ENCODE results near the gene CAP2. TPM values are rescaled to one million over a fixed set of nuclear protein-coding genes. Genes with fewer than 3 reads are reported as not detected.

The CAP2 gene
- total RNA-seq, 2 donors from 2014 or later, result not detected

- no peaks in the 10 kb centered on the region for H3K9me3 ChIP-seq (ENCODE audit: control insufficient read depth, low read length, poor library complexity, severe bottlenecking)
- no peak for ATAC-seq
- DNase-seq, result no peak
- H3K27me3 Mint-ChIP-seq, result peaks cover 39% of the 10 kb centered on the region
- H3K27ac Mint-ChIP-seq, result no peak overlapping the region
- peaks cover 5% of the 10 kb centered on the region for H3K4me1 Mint-ChIP-seq
- no peaks in the 10 kb centered on the region for H3K36me3 Mint-ChIP-seq (ENCODE audit: low read depth)
- H3K4me3 Mint-ChIP-seq, result no peak overlapping the region
Observed at GRCh38 chr6:17477356-17477755, 84.0 kb downstream of the CAP2 start.

GRCh38 chr6:17478223-17478907 lies 85.0 kb downstream of the CAP2 start:
- no peak for DNase-seq
- Mint-ChIP-seq H3K27me3 (peaks cover 45% of the 10 kb centered on the region), H3K27ac (no peak overlapping the region), H3K4me1 (peaks cover 5% of the 10 kb centered on the region), H3K4me3 (no peak overlapping the region), H3K36me3 (ENCODE audit: low read depth) (no peaks in the 10 kb centered on the region)
- no peak for ATAC-seq
- no peaks in the 10 kb centered on the region for H3K9me3 ChIP-seq (ENCODE audit: control insufficient read depth, low read length, poor library complexity, severe bottlenecking)

- Mint-ChIP-seq H3K4me1 (peaks cover 5% of the 10 kb centered on the region), H3K27me3 (peaks cover 51% of the 10 kb centered on the region), H3K27ac (no peak overlapping the region), H3K36me3 (ENCODE audit: low read depth) (no peaks in the 10 kb centered on the region), H3K4me3 (no peak overlapping the region)
- ATAC-seq, result no peak
- no peak for DNase-seq
- H3K9me3 ChIP-seq (ENCODE audit: control insufficient read depth, low read length, poor library complexity, severe bottlenecking), result no peaks in the 10 kb centered on the region
Observed at GRCh38 chr6:17478946-17479345, 85.6 kb downstream of the CAP2 start.

GRCh38 chr6:17480476-17480875 lies 87.1 kb downstream of the CAP2 start:
- Mint-ChIP-seq H3K36me3 (ENCODE audit: low read depth) (no peaks in the 10 kb centered on the region), H3K4me3 (no peak overlapping the region), H3K27ac (no peak overlapping the region), H3K4me1 (peaks cover 2% of the 10 kb centered on the region), H3K27me3 (peaks cover 52% of the 10 kb centered on the region)
- H3K9me3 ChIP-seq (ENCODE audit: control insufficient read depth, low read length, poor library complexity, severe bottlenecking), result no peaks in the 10 kb centered on the region
- no peak for DNase-seq
- no peak for ATAC-seq

- ATAC-seq (no peak), DNase-seq (no peak)
- H3K27me3 Mint-ChIP-seq, result peaks cover 54% of the 10 kb centered on the region
- no peaks in the 10 kb centered on the region for H3K36me3 Mint-ChIP-seq (ENCODE audit: low read depth)
- no peak overlapping the region for H3K27ac Mint-ChIP-seq
- peaks cover 2% of the 10 kb centered on the region for H3K4me1 Mint-ChIP-seq
- H3K4me3 Mint-ChIP-seq, result no peak overlapping the region
- H3K9me3 ChIP-seq (ENCODE audit: control insufficient read depth, low read length, poor library complexity, severe bottlenecking), result no peaks in the 10 kb centered on the region
Observed at GRCh38 chr6:17482711-17483110, 89.3 kb downstream of the CAP2 start.

GRCh38 chr6:17483391-17484016 lies 90.1 kb downstream of the CAP2 start:
- no peak for ATAC-seq

GRCh38 chr6:17484201-17484849 lies 90.9 kb downstream of the CAP2 start:
- Mint-ChIP-seq H3K4me3 (no peak overlapping the region), H3K36me3 (ENCODE audit: low read depth) (no peaks in the 10 kb centered on the region), H3K27me3 (peaks cover 68% of the 10 kb centered on the region), H3K27ac (no peak overlapping the region), H3K4me1 (peaks cover 2% of the 10 kb centered on the region)
- ATAC-seq (no peak), DNase-seq (no peak)
- H3K9me3 ChIP-seq (ENCODE audit: control insufficient read depth, low read length, poor library complexity, severe bottlenecking), result no peaks in the 10 kb centered on the region

More at GRCh38 chr6:17483391-17484016, 90.1 kb downstream of the CAP2 start:
- Mint-ChIP-seq H3K27ac (no peak overlapping the region), H3K36me3 (ENCODE audit: low read depth) (no peaks in the 10 kb centered on the region), H3K4me1 (peaks cover 2% of the 10 kb centered on the region), H3K27me3 (peaks cover 61% of the 10 kb centered on the region), H3K4me3 (no peak overlapping the region)
- no peaks in the 10 kb centered on the region for H3K9me3 ChIP-seq (ENCODE audit: control insufficient read depth, low read length, poor library complexity, severe bottlenecking)
- DNase-seq, result no peak

GRCh38 chr6:17485181-17485580 lies 91.8 kb downstream of the CAP2 start:
- H3K9me3 ChIP-seq (ENCODE audit: control insufficient read depth, low read length, poor library complexity, severe bottlenecking), result no peaks in the 10 kb centered on the region
- Mint-ChIP-seq H3K36me3 (ENCODE audit: low read depth) (no peaks in the 10 kb centered on the region), H3K4me1 (peaks cover 2% of the 10 kb centered on the region), H3K27me3 (peaks cover 70% of the 10 kb centered on the region), H3K4me3 (no peak overlapping the region), H3K27ac (no peak overlapping the region)
- ATAC-seq, result no peak
- no peak for DNase-seq

GRCh38 chr6:17485946-17486345 lies 92.6 kb downstream of the CAP2 start:
- ATAC-seq, result no peak
- Mint-ChIP-seq H3K36me3 (ENCODE audit: low read depth) (no peaks in the 10 kb centered on the region), H3K27ac (no peak overlapping the region), H3K4me1 (peaks cover 3% of the 10 kb centered on the region), H3K4me3 (no peak overlapping the region), H3K27me3 (peaks cover 78% of the 10 kb centered on the region)
- DNase-seq, result no peak
- no peaks in the 10 kb centered on the region for H3K9me3 ChIP-seq (ENCODE audit: control insufficient read depth, low read length, poor library complexity, severe bottlenecking)

GRCh38 chr6:17486680-17487079 lies 93.3 kb downstream of the CAP2 start:
- H3K36me3 Mint-ChIP-seq (ENCODE audit: low read depth), result no peaks in the 10 kb centered on the region
- peaks cover 81% of the 10 kb centered on the region for H3K27me3 Mint-ChIP-seq
- ATAC-seq (no peak), DNase-seq (no peak)
- H3K4me1 Mint-ChIP-seq, result peaks cover 8% of the 10 kb centered on the region
- H3K27ac Mint-ChIP-seq, result no peak overlapping the region
- no peaks in the 10 kb centered on the region for H3K9me3 ChIP-seq (ENCODE audit: control insufficient read depth, low read length, poor library complexity, severe bottlenecking)
- no peak overlapping the region for H3K4me3 Mint-ChIP-seq

- ATAC-seq (no peak), DNase-seq (no peak)
- Mint-ChIP-seq H3K4me3 (no peak overlapping the region), H3K27ac (no peak overlapping the region), H3K4me1 (peaks cover 8% of the 10 kb centered on the region), H3K36me3 (ENCODE audit: low read depth) (no peaks in the 10 kb centered on the region), H3K27me3 (peaks cover 79% of the 10 kb centered on the region)
- H3K9me3 ChIP-seq (ENCODE audit: control insufficient read depth, low read length, poor library complexity, severe bottlenecking), result no peaks in the 10 kb centered on the region
Observed at GRCh38 chr6:17490724-17491123, 97.3 kb downstream of the CAP2 start.

GRCh38 chr6:17491416-17492142 lies 98.2 kb downstream of the CAP2 start:
- ATAC-seq (no peak), DNase-seq (no peak)
- H3K9me3 ChIP-seq (ENCODE audit: control insufficient read depth, low read length, poor library complexity, severe bottlenecking), result no peaks in the 10 kb centered on the region
- Mint-ChIP-seq H3K4me1 (peaks cover 8% of the 10 kb centered on the region), H3K4me3 (no peak overlapping the region), H3K27me3 (peaks cover 79% of the 10 kb centered on the region), H3K27ac (no peak overlapping the region), H3K36me3 (ENCODE audit: low read depth) (no peaks in the 10 kb centered on the region)

- H3K36me3 Mint-ChIP-seq (ENCODE audit: low read depth), result no peaks in the 10 kb centered on the region
- no peak overlapping the region for H3K4me3 Mint-ChIP-seq
- DNase-seq, result no peak
- no peak overlapping the region for H3K27ac Mint-ChIP-seq
- peaks cover 75% of the 10 kb centered on the region for H3K27me3 Mint-ChIP-seq
- H3K4me1 Mint-ChIP-seq, result peaks cover 6% of the 10 kb centered on the region
- ATAC-seq, result no peak
- no peaks in the 10 kb centered on the region for H3K9me3 ChIP-seq (ENCODE audit: control insufficient read depth, low read length, poor library complexity, severe bottlenecking)
Observed at GRCh38 chr6:17492350-17492749, 99.0 kb downstream of the CAP2 start.

All from T-helper 17 cell (primary cell).